Loucy (cell line): ENCODE results near the gene INHBB.

Experiments used
- EZH2phosphoT487 ChIP-seq: fragments of 200-600 bp; IDR thresholded peaks from 2 replicates; pipeline ENCODE4 v1.6.1; 2018; ENCODE audit warnings: antibody characterized with exemption, mild to moderate bottlenecking, moderate library complexity, borderline replicate concordance
- TF ChIP-seq, protein P1 (sequence below): fragments of 200-600 bp; sonication (generic); conservative IDR thresholded peaks from 2 replicates; pipeline ENCODE4 v1.5.1; 2014; ENCODE audit warnings: mild to moderate bottlenecking, antibody characterized with exemption, low read length

- TF ChIP-seq EZH2phosphoT487, result no peak
- TF ChIP-seq, protein P1, sequence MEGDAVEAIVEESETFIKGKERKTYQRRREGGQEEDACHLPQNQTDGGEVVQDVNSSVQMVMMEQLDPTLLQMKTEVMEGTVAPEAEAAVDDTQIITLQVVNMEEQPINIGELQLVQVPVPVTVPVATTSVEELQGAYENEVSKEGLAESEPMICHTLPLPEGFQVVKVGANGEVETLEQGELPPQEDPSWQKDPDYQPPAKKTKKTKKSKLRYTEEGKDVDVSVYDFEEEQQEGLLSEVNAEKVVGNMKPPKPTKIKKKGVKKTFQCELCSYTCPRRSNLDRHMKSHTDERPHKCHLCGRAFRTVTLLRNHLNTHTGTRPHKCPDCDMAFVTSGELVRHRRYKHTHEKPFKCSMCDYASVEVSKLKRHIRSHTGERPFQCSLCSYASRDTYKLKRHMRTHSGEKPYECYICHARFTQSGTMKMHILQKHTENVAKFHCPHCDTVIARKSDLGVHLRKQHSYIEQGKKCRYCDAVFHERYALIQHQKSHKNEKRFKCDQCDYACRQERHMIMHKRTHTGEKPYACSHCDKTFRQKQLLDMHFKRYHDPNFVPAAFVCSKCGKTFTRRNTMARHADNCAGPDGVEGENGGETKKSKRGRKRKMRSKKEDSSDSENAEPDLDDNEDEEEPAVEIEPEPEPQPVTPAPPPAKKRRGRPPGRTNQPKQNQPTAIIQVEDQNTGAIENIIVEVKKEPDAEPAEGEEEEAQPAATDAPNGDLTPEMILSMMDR, result no peak
Measured at GRCh38 chr2:120367221-120367620, 21.3 kb downstream of the INHBB start.
